HEK293T (cell line): ENCODE data around the gene KIF25.

Source experiments
- CTCF ChIA-PET: fragments of 350-600 bp; formaldehyde crosslinking; extraction: SDS; loops from one replicate; lab custom pipeline; 2021; ENCODE audit warnings: antibody characterized with exemption, inconsistent platforms; lab: Yijun Ruan, JAX
- POLR2A ChIA-PET: fragments of 350-600 bp; formaldehyde crosslinking; extraction: SDS; loops from one replicate; lab custom pipeline; 2020; ENCODE audit warnings: antibody characterized with exemption, inconsistent platforms; lab: Yijun Ruan, JAX
- DNase-seq: peaks from one replicate; pipeline ENCODE4 v3.0.0; 2012; ENCODE audit warnings: mixed read lengths; ENCODE audit errors: extremely low spot score
- ARNT ChIP-seq: fragments of 450-650 bp; IDR thresholded peaks from 2 replicates; pipeline ENCODE4 v1.6.1; 2017; ENCODE audit warnings: mild to moderate bottlenecking
- BHLHE40 ChIP-seq: fragments of 450-650 bp; IDR thresholded peaks from 2 replicates; pipeline ENCODE4 v1.6.1; 2016; ENCODE audit warnings: mild to moderate bottlenecking, moderate library complexity, borderline replicate concordance
- CTBP1 ChIP-seq: fragments of 450-650 bp; IDR thresholded peaks from 2 replicates; pipeline ENCODE4 v1.6.1; 2016; ENCODE audit warnings: borderline replicate concordance
- ELF4 ChIP-seq: fragments of 450-650 bp; IDR thresholded peaks from 2 replicates; pipeline ENCODE4 v1.6.1; 2017; ENCODE audit warnings: antibody characterized with exemption
- FOXA1 ChIP-seq: fragments of 450-650 bp; IDR thresholded peaks from 2 replicates; pipeline ENCODE4 v1.6.1; 2016; ENCODE audit warnings: mild to moderate bottlenecking
- FOXK2 ChIP-seq: fragments of 450-650 bp; IDR thresholded peaks from 2 replicates; pipeline ENCODE4 v1.6.1; 2016; ENCODE audit warnings: mild to moderate bottlenecking
- FOXM1 ChIP-seq: fragments of 450-650 bp; IDR thresholded peaks from 2 replicates; pipeline ENCODE4 v1.6.1; 2017; ENCODE audit warnings: mild to moderate bottlenecking, borderline replicate concordance
- HDGF ChIP-seq: fragments of 450-650 bp; IDR thresholded peaks from 2 replicates; pipeline ENCODE4 v1.6.1; 2017; ENCODE audit warnings: antibody characterized with exemption, borderline replicate concordance
- L3MBTL2 ChIP-seq: fragments of 450-650 bp; conservative IDR thresholded peaks from 2 replicates; pipeline ENCODE4 v1.6.1; 2016; ENCODE audit warnings: mild to moderate bottlenecking
- LEF1 ChIP-seq: fragments of 450-650 bp; IDR thresholded peaks from 2 replicates; pipeline ENCODE4 v1.6.1; 2017; ENCODE audit warnings: mild to moderate bottlenecking, borderline replicate concordance
- NFRKB ChIP-seq: fragments of 450-650 bp; IDR thresholded peaks from 2 replicates; pipeline ENCODE4 v1.6.1; 2016; ENCODE audit warnings: mild to moderate bottlenecking, moderate library complexity
- PKNOX1 ChIP-seq: fragments of 450-650 bp; IDR thresholded peaks from 2 replicates; pipeline ENCODE4 v1.6.1; 2016
- SP1 ChIP-seq: fragments of 450-650 bp; IDR thresholded peaks from 2 replicates; pipeline ENCODE4 v1.6.1; 2017
- SUZ12 ChIP-seq: fragments of 450-650 bp; IDR thresholded peaks from 2 replicates; pipeline ENCODE4 v1.6.1; 2016; ENCODE audit warnings: mild to moderate bottlenecking
- TARDBP ChIP-seq: fragments of 450-650 bp; IDR thresholded peaks from 2 replicates; pipeline ENCODE4 v1.6.1; 2016
- ZNF384 ChIP-seq: fragments of 450-650 bp; IDR thresholded peaks from 2 replicates; pipeline ENCODE4 v1.6.1; 2016

The KIF25 gene

GRCh38 chr6:168029459-168030217 is 32.2 kb downstream of the KIF25 start:
- POLR2A ChIA-PET: no interaction called here
- TF ChIP-seq BHLHE40 (no peak), HDGF (no peak), SP1 (no peak), LEF1 (no peak), FOXM1 (no peak), TARDBP (no peak), NFRKB (no peak), CTBP1 (no peak), ARNT (no peak), ELF4 (no peak), FOXA1 (no peak), SUZ12 (no peak), FOXK2 (no peak)
- DNase-seq: no peak
- CTCF ChIA-PET: no interaction called here

- no peak for TF ChIP-seq TARDBP
- no peak for TF ChIP-seq FOXM1
- no peak for TF ChIP-seq CTBP1
- no peak for TF ChIP-seq FOXK2
- TF ChIP-seq HDGF: no peak
- no peak for TF ChIP-seq FOXA1
- TF ChIP-seq L3MBTL2: no peak
- no peak for TF ChIP-seq ZNF384
- TF ChIP-seq ELF4: no peak
- TF ChIP-seq ARNT: no peak
- no peak for TF ChIP-seq LEF1
- TF ChIP-seq SUZ12: no peak
- no peak for TF ChIP-seq BHLHE40
- no peak for TF ChIP-seq NFRKB
- TF ChIP-seq SP1: no peak
- ChIA-PET CTCF (no interaction called here), POLR2A (no interaction called here)
- DNase-seq: no peak
Observed at GRCh38 chr6:168030218-168030746, 32.8 kb downstream of the KIF25 start.

GRCh38 chr6:168030908-168031307 is 33.4 kb downstream of the KIF25 start:
- ChIA-PET POLR2A (no interaction called here), CTCF (no interaction called here)
- TF ChIP-seq ARNT: no peak
- DNase-seq: no peak

GRCh38 chr6:168031411-168031971 is 34.0 kb downstream of the KIF25 start:
- ChIA-PET POLR2A (interaction anchor here (1.4 kb wide), 1 partner anchor 8 kb away, joined by 4 read pairs; no protein-coding TSS in a partner anchor), CTCF (no interaction called here)
- TF ChIP-seq BHLHE40 (no peak), PKNOX1 (0 out of 2 replicates have a peak, but pooled peaks have one; percentile 4), L3MBTL2 (no peak)
- no peak for DNase-seq

GRCh38 chr6:168032005-168032760 is 34.7 kb downstream of the KIF25 start:
- CTCF ChIA-PET: no interaction called here
- DNase-seq: no peak
- TF ChIP-seq LEF1 (no peak), BHLHE40 (no peak), ZNF384 (no peak), NFRKB (no peak), TARDBP (no peak), L3MBTL2 (no peak), HDGF (no peak), PKNOX1 (no peak), SP1 (no peak), ARNT (no peak), FOXM1 (no peak), SUZ12 (no peak)
- POLR2A ChIA-PET: interaction anchor here (1.4 kb wide), 1 partner anchor 9 kb away, joined by 4 read pairs; no protein-coding TSS in a partner anchor

- CTCF ChIA-PET: interaction anchor here (1.2 kb wide), 1 partner anchor 13 kb away, joined by 4 read pairs; no protein-coding TSS in a partner anchor
- POLR2A ChIA-PET: no interaction called here
- no peak for DNase-seq
- TF ChIP-seq FOXK2 (no peak), L3MBTL2 (no peak), TARDBP (no peak), LEF1 (no peak), NFRKB (no peak), BHLHE40 (no peak), HDGF (no peak), SP1 (no peak), ARNT (no peak), FOXM1 (no peak)
Observed at GRCh38 chr6:168033791-168034190, 36.3 kb downstream of the KIF25 start.
